H1 (cell line): Measurements from ENCODE around the gene POLR2I. TPM values are rescaled to one million over a fixed set of nuclear protein-coding genes. Genes with fewer than 3 reads are reported as not detected.

Experiments used
- CTCF ChIA-PET: fragments of 300-600 bp; sonication (Branson Sonifier 250); formaldehyde crosslinking; loops from one replicate; lab custom pipeline; 2021; ENCODE audit not compliant: partially characterized antibody; lab: Charles Lee
- POLR2A ChIA-PET: fragments of 300-600 bp; sonication (Branson Sonifier 250); formaldehyde crosslinking; loops from one replicate; lab custom pipeline; 2021; ENCODE audit warnings: inconsistent platforms; ENCODE audit not compliant: partially characterized antibody; lab: Charles Lee
- DNase-seq, 2 experiments: peaks; one replicate each; pipeline versions ENCODE4 v3.0.0 to v3.0.0-alpha.2; 2010 to 2022; ENCODE audit warnings: low spot score in 2 of 2, low read depth in 1 of 2, mixed read lengths in 1 of 2
- FAIRE-seq: peaks from 2 replicates; lab custom pipeline; 2011; peaks lifted over from hg19 to GRCh38; lab: Jason Lieb, UNC
- H2AFZ ChIP-seq: 2 replicates; pipeline ENCODE4 v1.8.1; 2012; ENCODE audit warnings: low read length, inconsistent platforms
- H2AK5ac ChIP-seq: 2 replicates; pipeline ENCODE4 v1.6.1; 2013; ENCODE audit warnings: low read depth, low read length
- H2BK120ac ChIP-seq: replicated peaks from 2 replicates; pipeline ENCODE3; 2013; ENCODE audit warnings: low read depth, low read length, inconsistent platforms
- H2BK12ac ChIP-seq: 2 replicates; pipeline ENCODE4 v1.6.1; 2013; ENCODE audit warnings: low read depth, low read length
- H2BK15ac ChIP-seq: 2 replicates; pipeline ENCODE4 v1.6.1; 2013; ENCODE audit warnings: low read length
- H2BK20ac ChIP-seq: 2 replicates; pipeline ENCODE4 v1.6.1; 2013; ENCODE audit warnings: low read length
- H2BK5ac ChIP-seq: 2 replicates; pipeline ENCODE4 v1.6.1; 2013; ENCODE audit warnings: low read depth, low read length
- H3K14ac ChIP-seq: 2 replicates; pipeline ENCODE4 v1.6.1; 2013; ENCODE audit warnings: inconsistent platforms; ENCODE audit not compliant: insufficient read length
- H3K18ac ChIP-seq: 2 replicates; pipeline ENCODE4 v1.6.1; 2013; ENCODE audit warnings: low read length; ENCODE audit errors: extremely low read depth
- H3K23ac ChIP-seq: 2 replicates; pipeline ENCODE4 v1.6.1; 2013; ENCODE audit warnings: inconsistent platforms; ENCODE audit not compliant: insufficient read length
- H3K23me2 ChIP-seq: 2 replicates; pipeline ENCODE4 v1.6.1; 2013; ENCODE audit warnings: low read depth, low read length
- H3K27ac ChIP-seq: 2 replicates; pipeline ENCODE4 v1.6.1; 2011; ENCODE audit warnings: low read depth, low read length, inconsistent platforms
- H3K27me3 ChIP-seq, 4 experiments: replicated peaks in 1 of 4; 1 replicate in 1 of 4; 2 replicates in 3 of 4; pipeline versions ENCODE4 v1.6.1 to v1.8.1; 2011 to 2013; ENCODE audit warnings: low read length in 3 of 4, mild to moderate bottlenecking in 3 of 4, inconsistent platforms in 2 of 4, mixed read lengths in 2 of 4, moderate library complexity in 1 of 4; ENCODE audit not compliant: control insufficient read depth in 3 of 4, insufficient read depth in 3 of 4; ENCODE audit errors: extremely low read depth in 1 of 4
- H3K36me3 ChIP-seq, 4 experiments: 2 replicates each; pipeline versions ENCODE4 v1.6.1 to v1.8.1; 2011 to 2013; ENCODE audit warnings: mild to moderate bottlenecking in 4 of 4, low read length in 3 of 4, moderate library complexity in 2 of 4, control low read depth in 1 of 4, inconsistent platforms in 1 of 4; ENCODE audit not compliant: insufficient read depth in 4 of 4, control insufficient read depth in 2 of 4
- H3K4ac ChIP-seq: replicated peaks from 2 replicates; pipeline ENCODE3; 2013; ENCODE audit warnings: low read length, low read depth, mixed read lengths, inconsistent platforms; ENCODE audit not compliant: insufficient read length
- H3K4me1 ChIP-seq, 4 experiments: replicated peaks in 1 of 4; 1 replicate in 1 of 4; 2 replicates in 3 of 4; pipeline versions ENCODE4 v1.6.1 to v1.8.1; 2011 to 2013; ENCODE audit warnings: low read length in 3 of 4, inconsistent platforms in 2 of 4, mixed read lengths in 1 of 4; ENCODE audit not compliant: insufficient read depth in 4 of 4, control insufficient read depth in 3 of 4
- H3K4me2 ChIP-seq, 2 experiments: 2 replicates each; pipeline versions ENCODE4 v1.6.1 to v1.8.1; 2011 to 2013; ENCODE audit warnings: low read depth in 2 of 2, low read length in 2 of 2, control low read depth in 1 of 2, inconsistent platforms in 1 of 2, mild to moderate bottlenecking in 1 of 2; ENCODE audit not compliant: insufficient read depth in 1 of 2
- H3K4me3 ChIP-seq, 4 experiments: fragments of 200-600, 300-600 bp in 1 of 4; sonication (generic), shearing (Covaris generic), sonication (Bioruptor Twin) in 1 of 4; 2 replicates each; pipeline versions ENCODE4 v1.5.1 to v1.8.1; 2011 to 2016; ENCODE audit warnings: low read length in 4 of 4, low read depth in 3 of 4, control low read depth in 2 of 4, inconsistent platforms in 2 of 4, mild to moderate bottlenecking in 2 of 4, mixed read lengths in 1 of 4, moderate library complexity in 1 of 4; ENCODE audit not compliant: insufficient read depth in 2 of 4; ENCODE audit errors: extremely low read depth in 1 of 4
- H3K56ac ChIP-seq: replicated peaks from 2 replicates; pipeline ENCODE3; 2013; ENCODE audit warnings: low read depth, mild to moderate bottlenecking, mixed read lengths, low read length, inconsistent platforms; ENCODE audit not compliant: insufficient read length
- H3K79me1 ChIP-seq: 2 replicates; pipeline ENCODE4 v1.6.1; 2013; ENCODE audit warnings: low read depth, low read length, control low read depth
- H3K79me2 ChIP-seq, 2 experiments: 2 replicates each; pipeline versions ENCODE4 v1.6.1 to v1.8.1; 2012 to 2013; ENCODE audit warnings: low read length in 2 of 2, mild to moderate bottlenecking in 2 of 2, inconsistent platforms in 1 of 2; ENCODE audit not compliant: insufficient read depth in 2 of 2, control insufficient read depth in 1 of 2
- H3K9ac ChIP-seq, 4 experiments: replicated peaks in 1 of 4; 1 replicate in 1 of 4; 2 replicates in 3 of 4; pipeline versions ENCODE4 v1.6.1 to v1.8.1; 2011 to 2013; ENCODE audit warnings: low read depth in 3 of 4, low read length in 3 of 4, control low read depth in 2 of 4, mild to moderate bottlenecking in 2 of 4, moderate library complexity in 2 of 4, inconsistent platforms in 1 of 4; ENCODE audit errors: extremely low read depth in 1 of 4
- H3K9me3 ChIP-seq, 2 experiments: 2 replicates each; pipeline versions ENCODE4 v1.6.1 to v1.8.1; 2012 to 2013; ENCODE audit warnings: mild to moderate bottlenecking in 2 of 2, moderate library complexity in 2 of 2, control low read depth in 1 of 2, inconsistent platforms in 1 of 2, low read depth in 1 of 2, low read length in 1 of 2, mixed read lengths in 1 of 2; ENCODE audit not compliant: insufficient read depth in 2 of 2
- H4K20me1 ChIP-seq, 2 experiments: replicated peaks in 1 of 2; 2 replicates each; pipeline versions ENCODE3 to v1.8.1; 2011 to 2013; ENCODE audit warnings: inconsistent platforms in 2 of 2, low read length in 2 of 2, mild to moderate bottlenecking in 1 of 2; ENCODE audit not compliant: insufficient read depth in 2 of 2, control insufficient read depth in 1 of 2
- H4K5ac ChIP-seq: 2 replicates; pipeline ENCODE4 v1.6.1; 2013; ENCODE audit warnings: low read length, low read depth, mixed read lengths, inconsistent platforms; ENCODE audit not compliant: insufficient read length
- H4K8ac ChIP-seq: 2 replicates; pipeline ENCODE4 v1.8.0; 2013; ENCODE audit warnings: mild to moderate bottlenecking, moderate library complexity, low read length, inconsistent platforms; ENCODE audit not compliant: insufficient read depth; ENCODE audit errors: extremely low read depth
- H4K91ac ChIP-seq: replicated peaks from 2 replicates; pipeline ENCODE3; 2013; ENCODE audit warnings: low read length, mixed read lengths, inconsistent platforms; ENCODE audit not compliant: insufficient read length
- CHD2 ChIP-seq: IDR thresholded peaks from 2 replicates; pipeline ENCODE4 v1.6.1; 2012; ENCODE audit warnings: low read length, improper control_type of control experiment
- KDM5A ChIP-seq: fragments of 200-600 bp; IDR thresholded peaks from 2 replicates; pipeline ENCODE4 v1.7.1; 2012; ENCODE audit warnings: mild to moderate bottlenecking, low read length, inconsistent platforms, mixed read lengths
- POLR2AphosphoS5 ChIP-seq: IDR thresholded peaks from 2 replicates; pipeline ENCODE4 v1.6.1; 2011; ENCODE audit warnings: low read depth, low read length
- POU5F1 ChIP-seq: IDR thresholded peaks from 2 replicates; pipeline ENCODE4 v1.6.1; 2011; ENCODE audit warnings: low read depth, mild to moderate bottlenecking, low read length, moderate library complexity
- SIN3A ChIP-seq, 2 experiments: IDR thresholded peaks in 1 of 2; conservative IDR thresholded peaks in 1 of 2; 2 replicates each; pipeline ENCODE4 v1.6.1; 2011 to 2012; ENCODE audit warnings: low read length in 2 of 2, improper control_type of control experiment in 1 of 2, low read depth in 1 of 2, mild to moderate bottlenecking in 1 of 2
- SP2 ChIP-seq: IDR thresholded peaks from 2 replicates; pipeline ENCODE4 v1.6.1; 2012; ENCODE audit warnings: mild to moderate bottlenecking, low read length, inconsistent platforms
- TAF1 ChIP-seq: IDR thresholded peaks from 2 replicates; pipeline ENCODE4 v1.6.1; 2011; ENCODE audit warnings: mild to moderate bottlenecking, low read depth, low read length
- WGBS, 2 experiments: shearing (Covaris generic) in 1 of 2; methylation state at CpG; one replicate each; pipeline versions ENCODE4 v1.1.6 to v1.1.7; 2013 to 2015; ENCODE audit warnings: low lambda C conversion rate in 2 of 2, mixed read lengths in 2 of 2, inconsistent platforms in 1 of 2, low coverage in 1 of 2, missing lambda C conversion rate in 1 of 2; ENCODE audit not compliant: insufficient replicate concordance in 2 of 2, insufficient coverage in 1 of 2, insufficient read length in 1 of 2; ENCODE audit errors: extremely low coverage in 1 of 2, missing lambda C conversion rate in 1 of 2; 5-methylcytosine and 5-hydroxymethylcytosine counted together
- polyA plus RNA-seq, 7 experiments: library from polyadenylated mRNA; depleted of rRNA in 3 of 7; stranded (reverse) in 5 of 7; unstranded in 2 of 7; fragments of >200 nt in 5 of 7; fragments of 200-250 nt in 2 of 7; gene quantifications; 1 replicate in 5 of 7; 2 replicates in 1 of 7; 4 replicates in 1 of 7; pipeline versions ENCODE4 v1.2.1 to v1.2.3, GENCODE V29; 2011 to 2013; ENCODE audit warnings: missing spikeins in 2 of 7, mixed read lengths in 2 of 7
- total RNA-seq: library from RNA; stranded (reverse); fragmentation: NEBNext Ultra II Directional; extraction: Animal tissue kit (Norgen Biotek cat#: 25700); gene quantifications from 2 replicates; pipeline ENCODE4 v1.2.1, GENCODE V29; 2021
- TF ChIP-seq, protein P1 (sequence below): IDR thresholded peaks from 2 replicates; pipeline ENCODE4 v1.6.1; 2011; ENCODE audit warnings: low read length, improper control_type of control experiment

Gene POLR2I
- total and polyA plus RNA-seq, 2 of the 8 experiments (the other 6 are each of a cell fraction or from before 2014, with no cell fraction given) = 143 to 150 TPM

- peaks cover 4% of the 10 kb centered on the region; the same call in 1 of the 2 replicates for H3K79me1 ChIP-seq
- no peak overlapping the region for H3K56ac ChIP-seq
- no peaks in the 10 kb centered on the region; the same call in 1 of the 2 replicates for H3K23me2 ChIP-seq
- H3K4ac ChIP-seq = no peak overlapping the region
- H2BK20ac ChIP-seq = no peak overlapping the region
- FAIRE-seq (no peak), DNase-seq (no peak)
- no peaks in the 10 kb centered on the region for H3K27me3 ChIP-seq
- ChIA-PET POLR2A (interaction anchor here (2.1 kb wide), 1 partner anchor 13 kb away, joined by 7 read pairs; no protein-coding TSS in a partner anchor), CTCF (interaction anchor here (0.5 to 2.1 kb wide), 3 partner anchors 8 to 19 kb away, joined by 3 to 6 read pairs (median 3); no protein-coding TSS in a partner anchor)
- H3K4me3 ChIP-seq = no peak overlapping the region
- H3K9ac ChIP-seq = no peak overlapping the region
- TF ChIP-seq KDM5A = no peak
- no peak for TF ChIP-seq TAF1
- no peak for TF ChIP-seq POU5F1
- TF ChIP-seq POLR2AphosphoS5 = no peak
- TF ChIP-seq, protein P1, sequence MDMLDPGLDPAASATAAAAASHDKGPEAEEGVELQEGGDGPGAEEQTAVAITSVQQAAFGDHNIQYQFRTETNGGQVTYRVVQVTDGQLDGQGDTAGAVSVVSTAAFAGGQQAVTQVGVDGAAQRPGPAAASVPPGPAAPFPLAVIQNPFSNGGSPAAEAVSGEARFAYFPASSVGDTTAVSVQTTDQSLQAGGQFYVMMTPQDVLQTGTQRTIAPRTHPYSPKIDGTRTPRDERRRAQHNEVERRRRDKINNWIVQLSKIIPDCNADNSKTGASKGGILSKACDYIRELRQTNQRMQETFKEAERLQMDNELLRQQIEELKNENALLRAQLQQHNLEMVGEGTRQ = no peak
- TF ChIP-seq SP2 = no peak
- no peak for TF ChIP-seq CHD2
- TF ChIP-seq SIN3A (conservative IDR thresholded peaks at IDR 0.05 in 1 of 2, IDR thresholded peaks at IDR 0.05 in 1 of 2; ENCODE audit: low read depth in 1 of 2, low read length in 2 of 2) = no peak
- H3K23ac ChIP-seq = no peak overlapping the region
- H3K14ac ChIP-seq = no peak overlapping the region
- H3K4me2 ChIP-seq = no peak overlapping the region
- H2BK15ac ChIP-seq = no peak overlapping the region
- no peak overlapping the region for H4K8ac ChIP-seq
- no peak overlapping the region for H3K27ac ChIP-seq
- peaks cover 0 to 5% of the 10 kb centered on the region in 2 experiments for H4K20me1 ChIP-seq
- whole genome bisulfite sequencing, 2 experiments = 92% methylated on average over 3 of the region's 3 CpGs; no CpG with 5 or more reads in 1 of the 2 experiments
- no peak overlapping the region for H4K5ac ChIP-seq
- no peak overlapping the region for H4K91ac ChIP-seq
- no peaks in the 10 kb centered on the region for H3K9me3 ChIP-seq
- no peak overlapping the region for H3K18ac ChIP-seq
- H2BK120ac ChIP-seq = no peak overlapping the region
- H3K36me3 ChIP-seq = peaks cover 4 to 29% (median 20%) of the 10 kb centered on the region in 4 experiments; a peak in 7 of 8 replicates
- H2AK5ac ChIP-seq = no peak overlapping the region
- H3K79me2 ChIP-seq = no peaks in the 10 kb centered on the region; a peak in 1 of 4 replicates
- peaks cover 8 to 21% (median 15%) of the 10 kb centered on the region in 4 experiments for H3K4me1 ChIP-seq
- H2BK5ac ChIP-seq = no peak overlapping the region
- no peak overlapping the region for H2BK12ac ChIP-seq
- H2AFZ ChIP-seq = no peak overlapping the region
Observed at GRCh38 chr19:36108684-36109083, 6.0 kb downstream of the POLR2I start.
